ENCODE measurements around the gene TESPA1.

Gene TESPA1

DNA sequence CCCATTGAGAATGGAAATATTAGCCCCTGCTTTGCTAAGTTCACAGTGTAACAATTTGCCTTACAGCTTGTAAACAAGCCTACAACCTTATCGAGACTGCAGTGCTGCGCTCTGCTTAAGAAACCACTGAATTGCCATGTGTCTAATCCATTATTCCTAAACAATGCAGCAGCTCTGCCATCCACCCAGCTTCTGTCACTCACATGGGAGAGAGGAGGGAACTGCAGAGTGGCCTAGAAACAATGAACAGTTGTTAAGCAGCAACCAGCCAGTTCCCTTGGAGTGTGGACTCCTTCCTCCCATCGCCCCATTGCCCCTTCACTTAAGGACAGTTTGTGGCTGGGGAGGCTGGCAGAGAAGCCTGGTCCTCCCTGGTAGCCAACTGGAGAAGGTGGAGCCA is 42.9 kb downstream of the TESPA1 start:
- DNase-seq = no peak

DNA sequence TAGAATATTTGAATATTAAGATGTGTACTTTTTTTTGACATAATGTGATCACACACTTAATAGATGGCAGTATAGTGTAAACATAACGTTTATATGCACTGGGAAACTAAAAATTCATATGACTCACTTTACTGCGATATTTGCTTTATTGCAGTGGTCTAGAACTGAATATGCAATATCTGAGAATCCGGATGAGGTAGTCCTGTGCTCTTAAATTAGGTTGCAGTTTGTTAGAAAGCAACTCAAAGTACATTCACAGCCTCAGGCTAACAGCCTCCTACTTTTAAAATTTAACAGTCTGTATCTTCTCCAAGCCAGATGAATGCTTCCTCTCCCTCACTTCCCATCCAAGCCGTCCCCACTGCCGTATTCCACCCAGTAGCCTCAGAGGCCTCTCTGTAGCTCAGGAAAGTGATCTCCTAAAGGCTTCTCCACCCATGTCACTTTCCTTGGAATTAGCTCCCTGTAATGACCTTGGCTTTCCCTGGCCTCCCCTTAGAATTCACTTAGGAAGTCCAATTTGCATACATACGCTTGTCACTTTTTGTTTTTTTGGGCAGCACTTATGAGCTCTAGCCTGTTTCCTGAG is 43.7 kb downstream of the TESPA1 start:
- DNase-seq = no peak

DNA sequence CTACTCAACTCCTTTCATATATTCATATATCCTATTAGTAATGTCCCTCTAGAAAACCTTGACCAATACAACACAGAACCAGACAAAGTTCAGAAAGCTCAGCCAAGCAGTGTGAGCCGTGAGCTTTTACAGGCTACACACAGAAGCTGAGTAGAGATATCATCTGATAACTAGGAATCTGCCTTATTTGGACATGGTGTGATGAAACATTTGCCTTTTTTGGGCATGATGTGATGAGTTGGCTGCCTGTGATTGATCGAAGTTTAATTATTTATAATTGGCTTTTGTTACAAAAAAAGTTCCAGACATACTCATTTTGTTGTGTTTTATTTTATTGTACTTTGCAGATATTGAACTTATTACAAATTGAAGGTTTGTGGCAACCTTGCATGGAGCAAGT is 46.6 kb downstream of the TESPA1 start:
- no peak for DNase-seq

DNA sequence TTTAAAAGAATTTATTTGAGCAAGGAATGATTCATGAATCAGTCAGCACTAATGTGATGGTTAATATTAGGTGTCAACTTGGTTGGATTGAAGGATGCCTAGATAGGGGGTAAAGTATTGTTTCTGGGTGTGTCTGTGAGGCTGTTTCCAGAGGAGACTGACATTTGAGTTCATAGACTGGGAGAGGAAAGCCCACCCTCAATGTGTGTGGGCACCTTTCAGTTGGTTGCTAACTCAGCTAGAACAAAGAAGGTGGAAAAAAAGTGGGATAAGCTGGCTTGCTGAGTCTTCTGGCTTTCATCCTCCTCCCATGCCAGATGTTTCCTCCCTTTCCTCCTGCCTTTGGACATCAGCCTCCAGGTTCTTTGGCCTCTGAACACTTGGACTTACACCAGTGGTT is 47.2 kb downstream of the TESPA1 start:
- DNase-seq = no peak

DNA sequence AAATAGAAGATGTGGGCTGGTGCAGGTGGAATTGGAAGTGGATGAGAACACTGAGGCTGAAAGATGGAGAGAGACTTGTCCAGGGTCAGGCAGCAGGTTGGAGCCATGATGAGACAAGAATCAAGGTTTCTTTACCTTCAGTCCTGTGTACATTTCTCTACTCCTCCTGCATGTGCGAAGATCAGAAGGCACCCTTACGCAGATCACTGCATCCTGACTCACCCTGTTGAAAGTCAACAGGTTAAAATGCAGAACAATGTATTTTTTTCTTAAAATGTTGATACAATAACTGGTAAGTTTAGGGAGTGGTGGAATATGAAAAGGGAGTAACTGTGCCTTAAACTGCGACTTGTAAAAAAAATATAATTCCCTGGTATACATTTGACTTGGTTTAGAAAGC is 47.8 kb downstream of the TESPA1 start:
- DNase-seq = no peak

DNA sequence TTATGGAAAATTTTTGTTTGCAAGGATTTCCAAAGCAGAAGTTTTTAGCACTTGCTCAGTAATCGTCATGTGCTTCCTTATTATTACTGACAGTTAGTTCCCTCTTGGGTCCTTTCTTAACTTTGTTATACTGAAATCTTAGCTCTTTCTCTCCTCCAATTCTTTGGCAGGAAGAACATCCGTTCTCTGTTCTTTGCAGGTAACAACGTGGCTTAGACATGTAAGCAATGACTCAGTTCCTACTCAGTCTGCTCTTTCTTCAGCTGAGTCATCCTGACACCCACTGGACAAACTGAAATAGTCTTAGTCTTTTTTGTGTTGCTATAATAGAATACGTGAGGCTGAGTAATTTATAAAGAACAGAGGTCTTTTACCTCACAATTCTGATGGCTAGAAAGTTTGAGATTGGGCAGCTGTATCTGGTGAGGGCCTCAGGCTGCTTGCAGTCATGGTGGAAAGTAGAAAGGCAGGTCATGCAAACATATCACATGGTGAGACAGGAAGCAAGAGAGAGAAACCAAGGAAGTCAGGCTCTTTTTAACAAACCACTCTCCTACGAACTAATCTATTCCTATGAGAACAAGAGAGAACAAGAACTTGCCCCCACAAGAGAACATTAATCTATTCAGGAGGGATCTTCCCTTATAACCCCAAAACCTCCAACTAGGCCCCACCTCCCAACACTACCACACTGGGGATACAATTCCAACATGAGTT is 49.2 kb downstream of the TESPA1 start:
- DNase-seq = peak in 1 of 3 experiments; percentile 14

DNA sequence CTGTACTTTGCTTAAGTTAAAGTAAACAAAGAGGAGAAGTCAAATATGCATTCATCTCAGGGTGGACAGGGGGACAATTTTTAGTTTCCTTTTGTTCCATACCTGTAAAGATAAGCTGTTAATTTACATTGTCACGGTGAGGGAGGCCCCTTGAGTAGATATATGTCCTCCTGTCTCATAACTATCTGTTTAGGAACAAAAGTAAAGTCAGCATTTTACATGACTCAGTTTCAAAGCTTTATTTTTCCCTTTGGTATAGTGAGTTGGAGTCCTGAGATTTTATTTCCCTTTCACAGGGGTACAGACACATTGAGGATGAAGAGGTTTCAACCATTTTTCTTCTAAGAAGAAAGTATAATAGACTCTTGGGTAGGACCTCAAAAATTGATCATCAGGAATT is 50.1 kb downstream of the TESPA1 start:
- no peak for DNase-seq

DNA sequence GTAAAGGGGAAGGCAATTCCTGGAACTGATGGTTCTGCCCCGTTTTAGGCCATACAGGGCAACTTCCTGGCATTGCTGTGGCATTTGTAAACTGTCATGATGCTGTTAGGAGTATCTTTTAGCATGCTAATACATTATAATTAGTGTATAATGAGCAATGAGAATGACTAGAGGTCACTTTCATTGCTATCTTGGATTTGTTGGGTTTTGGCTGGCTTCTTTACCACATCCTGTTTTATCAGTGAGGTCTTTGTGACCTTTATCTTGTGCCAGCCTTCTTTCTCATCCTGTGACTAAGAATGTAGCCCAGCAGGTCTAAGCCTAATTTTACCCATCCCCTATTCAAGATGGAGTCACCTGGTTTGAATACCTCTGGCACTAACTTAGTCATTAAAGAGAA is 51.2 kb downstream of the TESPA1 start:
- DNase-seq = no peak

DNA sequence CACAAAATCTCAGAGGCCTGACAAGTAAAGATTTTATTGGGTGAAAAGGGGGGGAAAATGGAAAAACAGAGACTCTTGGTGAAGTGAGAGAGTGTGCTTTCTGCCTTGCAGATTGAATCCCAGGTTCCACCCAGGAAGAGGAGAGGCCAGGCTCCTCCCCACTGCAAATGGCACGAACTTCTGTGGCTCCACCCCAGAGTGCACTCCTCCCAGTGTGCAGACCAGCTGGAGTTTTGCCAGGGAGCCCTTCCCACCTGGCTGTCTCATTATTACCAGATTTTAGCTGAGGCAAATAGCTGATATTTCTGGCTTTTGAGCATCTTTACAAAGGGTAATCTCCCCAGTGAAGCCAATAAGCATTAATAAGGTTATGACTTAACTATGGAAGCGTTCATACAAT is 51.9 kb downstream of the TESPA1 start:
- peak in 1 of 3 experiments; percentile 15 for DNase-seq

DNA sequence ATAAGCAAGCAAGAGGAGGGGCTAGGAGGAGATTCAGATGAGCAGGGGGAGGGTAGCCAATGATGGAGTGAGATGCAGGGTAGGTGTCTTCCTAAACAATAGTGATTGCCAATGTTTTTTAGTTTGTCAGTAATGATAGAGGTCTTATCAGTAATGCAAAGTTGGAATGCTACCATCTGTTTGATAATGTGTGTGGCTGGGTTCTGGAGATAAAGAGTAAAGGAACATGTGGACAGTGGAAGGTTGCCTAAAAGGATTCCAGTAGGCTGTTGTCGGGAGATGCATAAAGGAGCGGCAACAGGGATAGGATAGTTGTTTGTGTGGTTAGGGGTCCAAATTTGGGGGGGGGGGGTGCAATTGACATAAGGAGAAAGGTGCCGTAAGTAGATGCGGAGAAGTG is 52.5 kb downstream of the TESPA1 start:
- DNase-seq = no peak

DNA sequence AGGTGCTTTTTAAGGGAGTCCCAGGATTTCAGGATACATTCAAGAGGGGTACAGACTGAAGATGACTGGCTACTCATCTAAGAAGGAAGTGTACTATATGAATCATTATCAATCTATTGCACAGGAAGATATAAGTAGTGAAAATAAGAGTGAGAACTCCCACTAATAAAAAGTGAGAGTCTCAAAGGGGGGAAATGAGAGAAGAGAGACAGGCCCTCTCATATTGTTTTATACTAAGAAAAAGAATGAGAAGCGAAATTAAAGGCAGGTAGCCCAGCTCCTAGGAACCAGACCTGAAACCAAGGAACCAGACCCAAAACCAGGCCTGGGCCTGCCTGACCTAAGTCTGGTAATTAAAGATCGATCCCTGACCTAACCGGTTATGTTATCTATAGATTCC is 54.6 kb downstream of the TESPA1 start:
- DNase-seq = no peak

DNA sequence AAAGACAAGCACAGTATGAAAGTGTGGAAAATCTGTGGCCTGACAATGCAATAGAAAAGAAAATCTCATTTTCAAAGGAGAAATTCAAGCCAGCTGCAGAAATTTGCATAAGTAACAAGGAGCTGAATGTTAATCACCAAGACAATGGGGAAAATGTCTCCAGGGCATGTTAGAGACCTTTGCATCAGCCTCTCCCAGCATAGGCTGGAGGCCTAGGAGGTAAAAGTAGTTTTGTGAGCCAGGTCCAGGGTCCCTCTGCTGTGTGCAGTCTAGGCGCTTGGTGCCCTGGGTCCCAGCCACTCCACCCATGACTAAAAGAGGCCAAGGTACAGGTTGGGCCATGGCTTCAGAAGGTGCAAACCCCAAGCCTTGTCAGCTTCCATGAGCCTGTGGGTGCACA is 58.3 kb downstream of the TESPA1 start:
- DNase-seq = no peak

DNA sequence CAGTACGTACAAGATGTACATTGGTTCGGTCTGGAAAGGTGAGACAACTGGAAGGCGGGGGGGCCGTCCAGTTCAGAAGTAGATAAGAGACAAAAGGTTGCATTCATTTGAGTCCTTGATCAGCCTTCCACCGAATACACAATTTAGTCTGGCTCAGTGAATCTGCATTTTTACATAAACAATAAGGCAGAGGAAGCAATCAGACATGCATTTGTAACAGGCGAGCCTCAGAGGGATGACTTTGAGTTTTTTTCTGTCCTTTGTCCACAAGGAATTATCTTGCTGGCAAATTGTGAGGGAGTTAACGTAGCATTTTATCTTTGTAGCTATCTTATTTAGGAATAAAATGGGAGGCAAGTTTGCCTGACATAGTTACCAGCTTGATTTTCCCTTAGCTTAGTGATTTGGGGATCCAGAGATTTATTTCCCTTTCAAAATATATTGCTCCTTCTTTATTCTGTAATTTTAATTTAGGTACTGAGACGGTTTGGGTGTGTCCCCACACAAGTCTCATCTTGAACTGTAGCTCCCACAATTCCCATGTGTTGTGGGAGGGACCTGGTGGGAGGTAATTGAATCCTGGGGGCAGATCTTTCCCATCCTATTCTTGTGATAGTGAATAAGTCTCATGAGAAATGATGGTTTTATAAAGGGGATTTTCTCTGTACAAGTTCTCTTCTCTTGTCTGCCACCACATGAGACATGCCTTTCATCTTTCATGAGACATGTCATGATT is 59.4 kb downstream of the TESPA1 start:
- no peak for DNase-seq

DNA sequence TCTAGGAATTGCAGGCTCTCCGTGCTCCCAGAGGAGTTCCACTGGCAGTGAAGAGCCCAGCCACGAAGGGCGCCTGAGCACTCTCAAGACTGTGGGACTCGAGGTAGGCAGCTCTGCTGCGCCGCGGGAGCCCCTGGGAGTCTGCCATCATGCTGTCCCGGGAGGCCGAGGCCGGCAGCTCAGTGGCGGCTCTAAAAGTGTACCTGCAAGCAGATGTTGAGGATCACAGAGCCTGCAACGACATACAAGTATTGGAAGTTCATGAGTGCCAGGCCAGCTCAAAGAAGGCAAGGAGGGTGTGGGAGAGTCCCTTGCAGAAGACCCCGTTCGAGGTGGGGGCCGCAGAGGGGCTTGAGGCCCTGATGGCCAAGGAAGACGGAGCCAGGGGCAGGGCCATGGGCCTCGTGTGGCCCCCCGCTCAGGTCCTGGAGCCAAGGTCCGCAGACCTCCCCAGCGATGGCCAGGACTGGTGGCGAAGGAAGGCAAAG is 67.5 kb downstream of the TESPA1 start:
- no peak for DNase-seq

Data from NCI-H1417 (cell line).